Astrocyte (in vitro differentiated cells and primary cell): ENCODE results near the gene PLXNC1. TPM values are rescaled to one million over a fixed set of nuclear protein-coding genes. Genes with fewer than 3 reads are reported as not detected.

Experiments
- DNase-seq: peaks from one replicate; pipeline ENCODE4 v3.0.0-alpha.2; 2010; ENCODE audit warnings: low read depth
- FAIRE-seq: peaks from 2 replicates; lab custom pipeline; 2011; peaks lifted over from hg19 to GRCh38; lab: Jason Lieb, UNC
- H2AFZ ChIP-seq: 2 replicates; pipeline ENCODE4 v1.6.0; 2012; ENCODE audit warnings: low read depth, low read length, inconsistent platforms
- H3K27ac ChIP-seq: 2 replicates; pipeline ENCODE4 v1.5.1; 2011; ENCODE audit warnings: low read depth, low read length, inconsistent platforms
- H3K27me3 ChIP-seq: 2 replicates; pipeline ENCODE4 v1.6.0; 2011; ENCODE audit warnings: low read length, inconsistent platforms; ENCODE audit not compliant: insufficient read depth
- H3K36me3 ChIP-seq: 2 replicates; pipeline ENCODE4 v1.5.1; 2011; ENCODE audit warnings: low read length, inconsistent platforms; ENCODE audit not compliant: insufficient read depth
- H3K4me1 ChIP-seq: 2 replicates; pipeline ENCODE4 v1.5.1; 2011; ENCODE audit warnings: low read length, inconsistent platforms; ENCODE audit not compliant: insufficient read depth
- H3K4me2 ChIP-seq: 2 replicates; pipeline ENCODE4 v1.6.0; 2012; ENCODE audit warnings: low read length, inconsistent platforms
- H3K4me3 ChIP-seq: 2 replicates; pipeline ENCODE4 v1.5.1; 2011; ENCODE audit warnings: low read depth, mild to moderate bottlenecking, low read length, inconsistent platforms; ENCODE audit not compliant: insufficient read depth
- H3K79me2 ChIP-seq: 2 replicates; pipeline ENCODE4 v1.6.0; 2012; ENCODE audit warnings: mild to moderate bottlenecking, low read length, inconsistent platforms; ENCODE audit not compliant: insufficient read depth
- H3K9ac ChIP-seq: 2 replicates; pipeline ENCODE4 v1.6.0; 2012; ENCODE audit warnings: mild to moderate bottlenecking, low read length, inconsistent platforms
- H3K9me3 ChIP-seq: 2 replicates; pipeline ENCODE4 v1.5.1; 2012; ENCODE audit warnings: low read depth, mild to moderate bottlenecking, low read length, inconsistent platforms; ENCODE audit not compliant: insufficient read depth
- H4K20me1 ChIP-seq: 2 replicates; pipeline ENCODE4 v1.6.0; 2012; ENCODE audit warnings: low read length, inconsistent platforms; ENCODE audit not compliant: insufficient read depth
- H3K27ac Mint-ChIP-seq: one replicate; pipeline ENCODE4 v1.8.0; 2021; ENCODE audit warnings: mild to moderate bottlenecking, mixed read lengths; ENCODE audit not compliant: unreplicated experiment
- H3K27me3 Mint-ChIP-seq: one replicate; pipeline ENCODE4 v1.8.0; 2021; ENCODE audit warnings: low read depth, mixed read lengths; ENCODE audit not compliant: unreplicated experiment
- H3K36me3 Mint-ChIP-seq: one replicate; pipeline ENCODE4 v1.8.0; 2021; ENCODE audit warnings: low read depth, mixed read lengths; ENCODE audit not compliant: unreplicated experiment
- H3K4me1 Mint-ChIP-seq: one replicate; pipeline ENCODE4 v1.8.0; 2021; ENCODE audit warnings: low read depth, mixed read lengths; ENCODE audit not compliant: unreplicated experiment
- H3K4me3 Mint-ChIP-seq: one replicate; pipeline ENCODE4 v1.8.0; 2021; ENCODE audit warnings: mild to moderate bottlenecking, moderate library complexity, mixed read lengths; ENCODE audit not compliant: unreplicated experiment
- H3K9me3 Mint-ChIP-seq: one replicate; pipeline ENCODE4 v1.8.0; 2021; ENCODE audit warnings: mild to moderate bottlenecking, mixed read lengths; ENCODE audit not compliant: unreplicated experiment
- EZH2 ChIP-seq: IDR thresholded peaks from 2 replicates; pipeline ENCODE4 v1.6.1; 2012; ENCODE audit warnings: mild to moderate bottlenecking, low read length, inconsistent platforms; ENCODE audit not compliant: insufficient read depth
- total RNA-seq: library from RNA; stranded (reverse); gene quantifications from 2 replicates; pipeline ENCODE4 v1.2.1, GENCODE V29; 2021
- TF ChIP-seq, protein P1 (sequence below): IDR thresholded peaks from 2 replicates; pipeline ENCODE4 v1.5.1; 2011; ENCODE audit warnings: low read depth, mild to moderate bottlenecking, inconsistent platforms, low read length, moderate library complexity; ENCODE audit not compliant: insufficient read depth

The PLXNC1 gene
- total RNA-seq, 1 donor from 2014 or later: 6.9 TPM

DNA sequence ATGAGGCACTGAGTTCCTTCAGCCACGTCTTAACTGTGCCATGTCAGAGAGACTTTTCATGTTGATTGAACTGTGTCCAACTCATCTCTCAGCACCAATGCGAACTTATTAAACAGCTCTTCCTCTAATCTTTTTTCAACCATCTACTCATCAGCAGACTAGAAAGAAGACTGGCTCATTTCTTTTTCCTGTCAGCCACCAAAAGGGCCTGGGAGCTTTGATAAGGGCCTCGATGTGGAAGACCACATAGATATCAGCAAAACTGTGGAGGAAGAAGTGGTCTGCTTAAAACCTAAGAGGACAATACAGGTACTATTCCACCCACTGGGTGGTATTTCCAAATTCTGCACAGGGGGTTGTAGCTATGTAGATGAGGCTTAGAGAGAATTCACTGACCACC lies 3.6 kb upstream of the PLXNC1 start:
- peaks cover 2% of the 10 kb centered on the region for H3K4me1 ChIP-seq
- peaks cover 34% of the 10 kb centered on the region for H3K27me3 Mint-ChIP-seq
- H3K79me2 ChIP-seq: no peaks in the 10 kb centered on the region
- DNase-seq: no peak
- no peak overlapping the region for H3K4me3 Mint-ChIP-seq
- no peak overlapping the region for H3K9ac ChIP-seq
- no peaks in the 10 kb centered on the region for H3K36me3 ChIP-seq
- peaks cover 3% of the 10 kb centered on the region for H3K4me1 Mint-ChIP-seq
- H3K27ac Mint-ChIP-seq: no peak overlapping the region
- no peak overlapping the region for H3K27ac ChIP-seq
- H3K4me3 ChIP-seq: no peak overlapping the region
- TF ChIP-seq, protein P1, sequence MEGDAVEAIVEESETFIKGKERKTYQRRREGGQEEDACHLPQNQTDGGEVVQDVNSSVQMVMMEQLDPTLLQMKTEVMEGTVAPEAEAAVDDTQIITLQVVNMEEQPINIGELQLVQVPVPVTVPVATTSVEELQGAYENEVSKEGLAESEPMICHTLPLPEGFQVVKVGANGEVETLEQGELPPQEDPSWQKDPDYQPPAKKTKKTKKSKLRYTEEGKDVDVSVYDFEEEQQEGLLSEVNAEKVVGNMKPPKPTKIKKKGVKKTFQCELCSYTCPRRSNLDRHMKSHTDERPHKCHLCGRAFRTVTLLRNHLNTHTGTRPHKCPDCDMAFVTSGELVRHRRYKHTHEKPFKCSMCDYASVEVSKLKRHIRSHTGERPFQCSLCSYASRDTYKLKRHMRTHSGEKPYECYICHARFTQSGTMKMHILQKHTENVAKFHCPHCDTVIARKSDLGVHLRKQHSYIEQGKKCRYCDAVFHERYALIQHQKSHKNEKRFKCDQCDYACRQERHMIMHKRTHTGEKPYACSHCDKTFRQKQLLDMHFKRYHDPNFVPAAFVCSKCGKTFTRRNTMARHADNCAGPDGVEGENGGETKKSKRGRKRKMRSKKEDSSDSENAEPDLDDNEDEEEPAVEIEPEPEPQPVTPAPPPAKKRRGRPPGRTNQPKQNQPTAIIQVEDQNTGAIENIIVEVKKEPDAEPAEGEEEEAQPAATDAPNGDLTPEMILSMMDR: no peak
- TF ChIP-seq EZH2: no peak
- peaks cover 5% of the 10 kb centered on the region for H3K9me3 Mint-ChIP-seq
- H3K36me3 Mint-ChIP-seq: no peaks in the 10 kb centered on the region
- no peaks in the 10 kb centered on the region for H3K9me3 ChIP-seq
- FAIRE-seq: no peak
- H3K27me3 ChIP-seq: peaks cover 57% of the 10 kb centered on the region
- H2AFZ ChIP-seq: no peak overlapping the region
- H4K20me1 ChIP-seq: no peaks in the 10 kb centered on the region
- H3K4me2 ChIP-seq: no peak overlapping the region

- H3K27ac ChIP-seq: no peak overlapping the region
- H3K27me3 Mint-ChIP-seq: peaks cover 36% of the 10 kb centered on the region
- no peak overlapping the region for H3K27ac Mint-ChIP-seq
- TF ChIP-seq EZH2: no peak
- TF ChIP-seq, protein P1: peak; percentile 33
- peaks cover 3% of the 10 kb centered on the region for H3K4me1 Mint-ChIP-seq
- no peaks in the 10 kb centered on the region for H4K20me1 ChIP-seq
- no peak overlapping the region for H3K9ac ChIP-seq
- H3K4me3 Mint-ChIP-seq: no peak overlapping the region
- FAIRE-seq: no peak
- peaks cover 63% of the 10 kb centered on the region for H3K27me3 ChIP-seq
- H3K4me3 ChIP-seq: no peak overlapping the region
- H3K4me1 ChIP-seq: peaks cover 7% of the 10 kb centered on the region
- peak; percentile 19 for DNase-seq
- no peaks in the 10 kb centered on the region for H3K36me3 ChIP-seq
- no peaks in the 10 kb centered on the region for H3K36me3 Mint-ChIP-seq
- no peaks in the 10 kb centered on the region for H3K9me3 ChIP-seq
- no peak overlapping the region for H3K4me2 ChIP-seq
- no peaks in the 10 kb centered on the region for H3K79me2 ChIP-seq
- H3K9me3 Mint-ChIP-seq: peaks cover 5% of the 10 kb centered on the region
- no peak overlapping the region for H2AFZ ChIP-seq
These were observed 3.0 kb upstream of the PLXNC1 start for GRCh38 chr12:94145191-94145983.
